Hepatocyte (in vitro differentiated cells): ENCODE data around the gene MINDY4.

Experiments used
- CTCF ChIP-seq: fragments of 200-600 bp; sonication (generic); IDR thresholded peaks from 2 replicates; pipeline ENCODE4 v1.5.1; 2016; ENCODE audit warnings: antibody characterized with exemption, mild to moderate bottlenecking; ENCODE audit not compliant: poor library complexity
- EZH2phosphoT487 ChIP-seq: fragments of 200-600 bp; sonication (generic); IDR thresholded peaks from one replicate; pipeline ENCODE4 v1.6.1; 2018; ENCODE audit warnings: antibody characterized with exemption, mild to moderate bottlenecking, low read depth, moderate library complexity; ENCODE audit not compliant: unreplicated experiment, severe bottlenecking

- TF ChIP-seq CTCF (no peak), EZH2phosphoT487 (no peak)
These were observed 38.6 kb upstream of the MINDY4 start for GRCh38 chr7:30732606-30733005.
